Keratinocyte (primary cell): ENCODE measurements around the gene GLG1. TPM values are rescaled to one million over a fixed set of nuclear protein-coding genes. Genes with fewer than 3 reads are reported as not detected.
"Not testable (repeated sequence)": the region's sequence is repeated elsewhere in the genome, so short reads cannot be mapped to it uniquely, and the experiment has no call there.

Source experiments
- DNase-seq: peaks from one replicate; pipeline ENCODE4 v3.0.0-alpha.2; 2011; ENCODE audit warnings: low read depth, missing footprints, low spot score
- FAIRE-seq: peaks from 2 replicates; lab custom pipeline; 2011; peaks lifted over from hg19 to GRCh38; lab: Jason Lieb, UNC
- H2AFZ ChIP-seq: 2 replicates; pipeline ENCODE4 v1.6.0; 2012; ENCODE audit warnings: low read length, control low read depth, inconsistent platforms; ENCODE audit not compliant: control insufficient read depth
- H3K27ac ChIP-seq: 2 replicates; pipeline ENCODE4 v1.5.1; 2011; ENCODE audit warnings: low read length; ENCODE audit not compliant: control insufficient read depth, insufficient read depth
- H3K27me3 ChIP-seq: 3 replicates; pipeline ENCODE4 v1.6.0; 2011; ENCODE audit warnings: low read length; ENCODE audit not compliant: control insufficient read depth, insufficient read depth; ENCODE audit errors: extremely low read depth
- H3K36me3 ChIP-seq, 2 experiments: 2 replicates in 1 of 2; 3 replicates in 1 of 2; pipeline ENCODE4 v1.5.1; 2011; ENCODE audit warnings: low read length in 2 of 2, mild to moderate bottlenecking in 1 of 2; ENCODE audit not compliant: control insufficient read depth in 2 of 2, insufficient read depth in 2 of 2; ENCODE audit errors: extremely low read depth in 1 of 2
- H3K4me1 ChIP-seq: 3 replicates; pipeline ENCODE4 v1.5.1; 2011; ENCODE audit warnings: low read length; ENCODE audit not compliant: control insufficient read depth, insufficient read depth; ENCODE audit errors: extremely low read depth
- H3K4me2 ChIP-seq: 3 replicates; pipeline ENCODE4 v1.6.0; 2011; ENCODE audit warnings: low read depth, low read length; ENCODE audit not compliant: control insufficient read depth, insufficient read depth; ENCODE audit errors: extremely low read depth
- H3K4me3 ChIP-seq, 3 experiments: fragments of 200-600 bp in 1 of 3; sonication (generic) in 1 of 3; 2 replicates in 2 of 3; 3 replicates in 1 of 3; pipeline ENCODE4 v1.5.1; 2011 to 2016; ENCODE audit warnings: low read length in 3 of 3, mild to moderate bottlenecking in 3 of 3, control low read depth in 2 of 3, inconsistent platforms in 1 of 3, low read depth in 1 of 3, mixed read lengths in 1 of 3, mixed run types in 1 of 3, moderate library complexity in 1 of 3; ENCODE audit not compliant: control insufficient read depth in 2 of 3, insufficient read depth in 2 of 3; ENCODE audit errors: extremely low read depth in 1 of 3
- H3K79me2 ChIP-seq: 2 replicates; pipeline ENCODE4 v1.6.0; 2012; ENCODE audit warnings: low read length; ENCODE audit not compliant: control insufficient read depth, insufficient read depth
- H3K9ac ChIP-seq: 3 replicates; pipeline ENCODE4 v1.6.0; 2011; ENCODE audit warnings: low read length; ENCODE audit not compliant: control insufficient read depth, insufficient read depth; ENCODE audit errors: extremely low read depth
- H3K9me1 ChIP-seq: 3 replicates; pipeline ENCODE4 v1.6.0; 2011; ENCODE audit warnings: low read length; ENCODE audit not compliant: control insufficient read depth, insufficient read depth; ENCODE audit errors: extremely low read depth
- H3K9me3 ChIP-seq: 2 replicates; pipeline ENCODE4 v1.5.1; 2012; ENCODE audit warnings: low read depth, low read length; ENCODE audit not compliant: control insufficient read depth
- H4K20me1 ChIP-seq: 3 replicates; pipeline ENCODE4 v1.6.0; 2011; ENCODE audit warnings: low read length; ENCODE audit not compliant: control insufficient read depth, insufficient read depth; ENCODE audit errors: extremely low read depth
- dilution Hi-C: fragments of 300-500 bp; cut with MboI; formaldehyde crosslinking; loops from one replicate; pipeline ENCODE4 v1.7.0; 2020; ENCODE audit warnings: low sequenced_read_pairs; ENCODE audit not compliant: extremely low pct_ligation_motif_present
- polyA plus RNA-seq, 5 experiments: library from polyadenylated mRNA; depleted of rRNA in 3 of 5; stranded (reverse) in 3 of 5; stranded (forward) in 1 of 5; unstranded in 1 of 5; fragments of >200 nt; gene quantifications; 1 replicate in 1 of 5; 2 replicates in 3 of 5; 3 replicates in 1 of 5; pipeline versions ENCODE4 v1.2.1 to v1.2.3, GENCODE V29; 2011 to 2012; ENCODE audit warnings: missing spikeins in 2 of 5, low read depth in 1 of 5, low replicate concordance in 1 of 5

Gene GLG1
- polyA plus RNA-seq, 1 donor (not counting 4 experiments of a cell fraction or from before 2014, with no cell fraction given): 63.6 TPM

DNA sequence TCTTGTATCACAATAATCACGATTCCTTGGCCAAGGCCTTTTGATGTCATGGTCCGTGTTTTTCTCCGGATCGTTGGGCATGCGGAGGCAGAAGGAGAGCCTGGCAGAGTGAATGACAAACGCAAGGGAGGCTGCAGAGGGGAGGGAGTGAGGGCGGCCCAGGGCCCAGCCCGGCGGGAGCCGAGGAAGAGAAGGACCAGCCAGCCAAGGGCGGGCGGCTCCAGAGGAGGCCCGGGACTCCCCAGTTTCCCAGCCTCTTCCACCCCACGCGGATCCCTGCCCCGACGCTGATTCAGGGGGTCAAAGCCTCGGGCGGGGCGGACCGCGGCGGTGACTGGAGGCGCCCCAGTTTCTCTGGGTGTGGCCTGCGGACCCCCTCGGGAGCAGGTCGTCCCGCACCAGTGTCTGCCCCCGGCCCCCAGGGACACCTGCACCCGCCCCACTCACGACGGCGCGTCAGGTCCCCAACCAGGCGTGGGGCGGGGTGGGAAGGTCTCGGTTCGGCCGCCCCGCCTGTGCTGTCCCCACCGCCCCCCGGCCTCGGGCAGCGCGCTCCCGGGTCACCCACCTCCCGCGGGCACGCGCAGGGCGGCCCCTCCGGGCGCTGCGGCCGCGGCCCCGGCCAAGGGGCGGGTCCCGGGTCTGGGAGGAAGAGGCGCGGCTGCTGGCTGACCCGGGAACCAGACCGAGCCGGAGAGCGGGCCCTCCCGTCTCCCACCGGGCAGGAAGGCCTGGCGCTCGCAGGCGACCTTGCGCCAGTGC is 200.1 kb downstream of the GLG1 start:
- H3K4me3 ChIP-seq, H3K4me2 ChIP-seq: not testable (repeated sequence)

GRCh38 chr16:74404148-74404933 is 202.6 kb downstream of the GLG1 start:
- H2AFZ ChIP-seq, DNase-seq, H3K4me3 ChIP-seq, H3K9me1 ChIP-seq, H3K4me2 ChIP-seq, H3K36me3 ChIP-seq, H3K27ac ChIP-seq, H3K4me1 ChIP-seq, FAIRE-seq, H3K27me3 ChIP-seq, H4K20me1 ChIP-seq, H3K79me2 ChIP-seq, dilution Hi-C loops, H3K9ac ChIP-seq, H3K9me3 ChIP-seq: not testable (repeated sequence)

More for the DNA sequence above, 200.1 kb downstream of the GLG1 start:
- H3K36me3 ChIP-seq, H3K9ac ChIP-seq, DNase-seq, H3K27ac ChIP-seq, H3K79me2 ChIP-seq, H3K27me3 ChIP-seq, H4K20me1 ChIP-seq, H3K4me1 ChIP-seq, H3K9me1 ChIP-seq, dilution Hi-C loops, H2AFZ ChIP-seq, H3K9me3 ChIP-seq, FAIRE-seq: not testable (repeated sequence)

DNA sequence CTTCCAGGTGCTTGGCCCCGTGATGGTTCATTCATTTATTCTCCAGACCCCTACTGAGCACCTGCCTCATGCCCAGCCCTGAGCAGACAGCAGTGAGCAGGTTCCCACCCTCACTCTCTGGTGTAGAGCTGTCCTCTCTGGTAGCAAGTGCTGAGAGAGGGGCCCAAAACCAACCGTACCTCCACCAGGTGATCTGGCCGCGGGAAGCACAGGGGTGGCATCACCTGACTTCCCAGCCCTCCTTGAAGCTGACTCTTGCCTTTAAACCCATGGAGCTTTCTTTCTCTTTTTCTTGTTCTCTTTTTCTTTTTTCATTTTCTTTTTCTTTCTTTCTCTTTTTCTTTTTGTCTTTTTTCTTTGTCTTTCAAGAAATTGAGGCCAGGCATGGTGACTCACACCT is 206.7 kb downstream of the GLG1 start:
- H3K4me2 ChIP-seq, H3K9me1 ChIP-seq, dilution Hi-C loops, H4K20me1 ChIP-seq, H3K27ac ChIP-seq, H3K4me3 ChIP-seq, H3K79me2 ChIP-seq, H3K27me3 ChIP-seq, H3K9ac ChIP-seq, H3K36me3 ChIP-seq, H3K9me3 ChIP-seq, H3K4me1 ChIP-seq, DNase-seq, FAIRE-seq, H2AFZ ChIP-seq: not testable (repeated sequence)

- H3K79me2 ChIP-seq, H4K20me1 ChIP-seq, H3K27ac ChIP-seq, H3K4me3 ChIP-seq, H2AFZ ChIP-seq, DNase-seq, H3K4me1 ChIP-seq, H3K9ac ChIP-seq, H3K27me3 ChIP-seq, dilution Hi-C loops, H3K4me2 ChIP-seq, H3K9me1 ChIP-seq, H3K9me3 ChIP-seq, H3K36me3 ChIP-seq: not testable (repeated sequence)
- peak; percentile 49 for FAIRE-seq
These were observed 208.6 kb downstream of the GLG1 start for GRCh38 chr16:74398212-74398895.
